Peyer's patch (tissue), 4 donors: Measurements from ENCODE around the gene ADRM1.

ENCODE experiments used
- CTCF ChIP-seq, 6 experiments: fragments of 450-650 bp in 4 of 6; fragments of 200-600 bp in 2 of 6; sonication (generic) in 1 of 6; IDR thresholded peaks; one replicate each; pipeline ENCODE4 v1.5.1; 2017 to 2019; ENCODE audit warnings: antibody characterized with exemption in 6 of 6, mild to moderate bottlenecking in 3 of 6, moderate library complexity in 1 of 6
- POLR2A ChIP-seq, 2 donors: fragments of 450-650 bp; IDR thresholded peaks; one replicate each; pipeline ENCODE4 v1.5.1; 2017; ENCODE audit warnings: antibody characterized with exemption in 2 of 2, mild to moderate bottlenecking in 2 of 2, moderate library complexity in 2 of 2

DNA sequence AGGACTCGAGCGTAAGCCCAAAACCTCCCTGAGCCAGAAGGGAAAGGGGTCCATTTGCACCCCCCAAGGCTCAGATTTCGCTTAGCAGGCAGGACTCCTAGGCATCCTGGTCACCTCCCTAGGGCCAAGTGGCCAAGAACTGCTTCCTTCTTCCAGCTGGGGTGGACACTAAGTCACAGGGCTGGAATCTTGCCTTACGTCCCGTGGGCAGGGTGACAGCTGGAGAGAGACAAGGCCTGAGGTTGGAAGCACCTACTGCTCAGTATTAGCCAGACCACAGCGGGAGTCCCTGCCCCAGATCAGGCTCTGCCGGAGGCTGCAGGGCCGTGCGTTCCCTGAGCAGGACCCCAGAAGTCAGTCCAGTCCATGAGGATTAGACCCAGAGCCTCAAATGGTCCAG, 44.6 kb downstream of the ADRM1 start:
- TF ChIP-seq CTCF (IDR thresholded peaks at IDR 0.05) (no peak), POLR2A (IDR thresholded peaks at IDR 0.05) (no peak)
